HepG2 (cell line): ENCODE measurements around the gene TRIM28.

Experiments
- CBFB ChIP-seq: sonication (generic); formaldehyde crosslinking; IDR thresholded peaks from 2 replicates; pipeline ENCODE4 v1.4.0; 2020; ENCODE audit warnings: missing genetic modification reagents
- CBX1 ChIP-seq: IDR thresholded peaks from one replicate; pipeline ENCODE4 v1.6.1; 2016; ENCODE audit warnings: antibody characterized with exemption, low read depth
- CBX2 ChIP-seq, 2 experiments: fragments of 200-600 bp in 1 of 2; sonication (generic); formaldehyde crosslinking in 1 of 2; IDR thresholded peaks; 2 replicates each; pipeline versions ENCODE4 v1.7.0 to v1.8.1; 2018 to 2022; ENCODE audit warnings: low read depth in 2 of 2, low read length in 1 of 2, mild to moderate bottlenecking in 1 of 2, missing genetic modification reagents in 1 of 2
- CEBPZ ChIP-seq: IDR thresholded peaks from 2 replicates; pipeline ENCODE4 v1.6.1; 2012; ENCODE audit warnings: low read length, improper control_type of control experiment
- CTCF ChIP-seq: sonication (generic); formaldehyde crosslinking; IDR thresholded peaks from 2 replicates; pipeline ENCODE4 v1.5.0; 2020; ENCODE audit warnings: mild to moderate bottlenecking, missing genetic modification reagents, moderate library complexity
- EZH2 ChIP-seq: conservative IDR thresholded peaks from 2 replicates; pipeline ENCODE4 v1.6.1; 2012; ENCODE audit warnings: mild to moderate bottlenecking, low read depth, low read length, moderate library complexity
- IRF2 ChIP-seq: IDR thresholded peaks from 2 replicates; pipeline ENCODE4 v1.6.1; 2018; ENCODE audit warnings: missing genetic modification reagents, missing compliant biosample characterization
- POLR2A ChIP-seq, 2 experiments: IDR thresholded peaks; 2 replicates each; pipeline ENCODE4 v1.6.1; 2011; ENCODE audit warnings: low read depth in 2 of 2, low read length in 2 of 2, mild to moderate bottlenecking in 1 of 2, moderate library complexity in 1 of 2; ENCODE audit not compliant: insufficient read depth in 1 of 2
- TRIM24 ChIP-seq: sonication (generic); formaldehyde crosslinking; IDR thresholded peaks from 2 replicates; pipeline ENCODE4 v1.8.0; 2022; ENCODE audit warnings: mild to moderate bottlenecking, missing genetic modification reagents
- ZNF251 ChIP-seq: sonication (generic); formaldehyde crosslinking; IDR thresholded peaks from 2 replicates; pipeline ENCODE4 v1.9.0; 2021; ENCODE audit warnings: mild to moderate bottlenecking, missing genetic modification reagents
- ZNF274 ChIP-seq: sonication (generic); formaldehyde crosslinking; IDR thresholded peaks from 2 replicates; pipeline ENCODE4 v1.5.1; 2020; ENCODE audit warnings: mild to moderate bottlenecking, missing genetic modification reagents
- ZNF550 ChIP-seq: sonication (generic); formaldehyde crosslinking; IDR thresholded peaks from 2 replicates; pipeline ENCODE4 v1.4.0; 2020; ENCODE audit warnings: mild to moderate bottlenecking, missing genetic modification reagents, borderline replicate concordance
- TF ChIP-seq, protein P1 (sequence below): conservative IDR thresholded peaks from 2 replicates; pipeline ENCODE4 v1.6.1; 2018; ENCODE audit warnings: missing genetic modification reagents

DNA sequence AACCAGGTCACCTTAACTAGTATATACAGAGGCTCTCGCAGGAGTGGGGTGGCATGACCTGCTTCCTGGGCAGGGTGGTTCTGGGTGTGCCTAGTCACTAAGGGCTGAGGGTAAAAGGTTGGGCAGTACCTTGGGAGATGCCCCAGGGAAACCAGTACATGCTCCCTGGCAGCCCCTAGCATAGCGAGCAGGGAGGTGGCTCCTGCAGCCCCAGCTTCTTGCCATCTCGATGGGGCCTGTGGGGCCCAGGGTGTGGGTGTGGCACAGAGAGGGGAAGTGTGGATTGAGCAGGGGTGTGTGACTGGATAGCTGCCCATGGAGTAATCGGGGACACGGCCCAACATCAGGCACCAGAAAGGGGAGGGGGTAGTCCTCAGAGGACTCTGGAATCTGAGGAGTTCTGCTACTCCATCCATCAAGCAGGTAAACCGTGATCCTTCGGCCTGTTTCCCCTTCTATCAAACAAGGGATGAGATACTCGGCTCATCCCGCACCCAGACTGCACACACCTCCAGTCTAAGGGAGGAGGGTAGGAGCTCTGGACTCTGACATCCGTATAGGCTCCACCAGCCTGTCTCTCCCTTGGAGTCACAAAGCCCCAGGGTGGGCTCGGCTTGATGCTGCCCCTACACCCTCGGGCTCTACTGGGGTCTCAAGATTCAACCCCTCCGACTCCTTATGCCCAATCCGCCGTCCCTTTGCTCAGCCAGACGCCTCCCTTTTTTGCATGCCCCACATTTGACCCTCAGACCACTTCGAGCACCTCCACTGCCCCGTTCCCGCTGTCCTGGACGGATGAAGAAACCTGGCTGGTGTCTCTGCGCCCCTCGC lies 25.4 kb upstream of the TRIM28 start:
- TF ChIP-seq POLR2A (IDR thresholded peaks at IDR 0.05; ENCODE audit: insufficient read depth in 1 of 2, low read depth in 2 of 2, low read length in 2 of 2) (peak in 1 of 2 experiments; percentile 29; a peak in 1 of 4 replicates), TRIM24 (CRISPR knock-in tag) (no peak), CBX1 (no peak), EZH2 (no peak), CBX2 (IDR thresholded peaks at IDR 0.05; ENCODE audit: low read depth, low read length) (no peak), CBX2 (CRISPR knock-in tag; IDR thresholded peaks at IDR 0.05; ENCODE audit: low read depth) (no peak), ZNF251 (CRISPR knock-in tag) (no peak), ZNF274 (CRISPR knock-in tag) (no peak), CTCF (CRISPR knock-in tag) (no peak), CBFB (no peak), ZNF550 (CRISPR knock-in tag) (no peak), CEBPZ (no peak), IRF2 (no peak)
- TF ChIP-seq, protein P1, sequence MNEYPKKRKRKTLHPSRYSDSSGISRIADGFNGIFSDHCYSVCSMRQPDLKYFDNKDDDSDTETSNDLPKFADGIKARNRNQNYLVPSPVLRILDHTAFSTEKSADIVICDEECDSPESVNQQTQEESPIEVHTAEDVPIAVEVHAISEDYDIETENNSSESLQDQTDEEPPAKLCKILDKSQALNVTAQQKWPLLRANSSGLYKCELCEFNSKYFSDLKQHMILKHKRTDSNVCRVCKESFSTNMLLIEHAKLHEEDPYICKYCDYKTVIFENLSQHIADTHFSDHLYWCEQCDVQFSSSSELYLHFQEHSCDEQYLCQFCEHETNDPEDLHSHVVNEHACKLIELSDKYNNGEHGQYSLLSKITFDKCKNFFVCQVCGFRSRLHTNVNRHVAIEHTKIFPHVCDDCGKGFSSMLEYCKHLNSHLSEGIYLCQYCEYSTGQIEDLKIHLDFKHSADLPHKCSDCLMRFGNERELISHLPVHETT (CRISPR knock-in tag), result no peak
